OCI-M2 (cell line): ENCODE data around the gene CPTP.

ENCODE experiments used
- DNase-seq: peaks from one replicate; lab custom pipeline; 2025; ENCODE audit not compliant: unreplicated experiment; lab: John Stamatoyannopoulos, UW

CPTP gene

DNA sequence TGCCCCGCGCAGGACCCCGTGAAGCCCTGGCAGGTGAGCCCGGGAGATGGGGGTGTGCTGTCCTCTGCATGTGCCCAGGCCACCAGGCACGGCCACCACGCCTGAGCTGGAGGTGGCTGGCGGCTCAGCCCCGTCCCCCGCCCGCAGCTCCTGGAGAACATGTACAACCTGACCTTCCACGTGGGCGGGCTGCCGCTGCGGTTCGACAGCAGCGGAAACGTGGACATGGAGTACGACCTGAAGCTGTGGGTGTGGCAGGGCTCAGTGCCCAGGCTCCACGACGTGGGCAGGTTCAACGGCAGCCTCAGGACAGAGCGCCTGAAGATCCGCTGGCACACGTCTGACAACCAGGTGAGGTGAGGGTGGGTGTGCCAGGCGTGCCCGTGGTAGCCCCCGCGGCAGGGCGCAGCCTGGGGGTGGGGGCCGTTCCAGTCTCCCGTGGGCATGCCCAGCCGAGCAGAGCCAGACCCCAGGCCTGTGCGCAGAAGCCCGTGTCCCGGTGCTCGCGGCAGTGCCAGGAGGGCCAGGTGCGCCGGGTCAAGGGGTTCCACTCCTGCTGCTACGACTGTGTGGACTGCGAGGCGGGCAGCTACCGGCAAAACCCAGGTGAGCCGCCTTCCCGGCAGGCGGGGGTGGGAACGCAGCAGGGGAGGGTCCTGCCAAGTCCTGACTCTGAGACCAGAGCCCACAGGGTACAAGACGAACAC is 8.3 kb downstream of the CPTP start:
- no peak for DNase-seq

- no peak for DNase-seq
Observed at GRCh38 chr1:1333551-1334241, 9.1 kb downstream of the CPTP start.

DNA sequence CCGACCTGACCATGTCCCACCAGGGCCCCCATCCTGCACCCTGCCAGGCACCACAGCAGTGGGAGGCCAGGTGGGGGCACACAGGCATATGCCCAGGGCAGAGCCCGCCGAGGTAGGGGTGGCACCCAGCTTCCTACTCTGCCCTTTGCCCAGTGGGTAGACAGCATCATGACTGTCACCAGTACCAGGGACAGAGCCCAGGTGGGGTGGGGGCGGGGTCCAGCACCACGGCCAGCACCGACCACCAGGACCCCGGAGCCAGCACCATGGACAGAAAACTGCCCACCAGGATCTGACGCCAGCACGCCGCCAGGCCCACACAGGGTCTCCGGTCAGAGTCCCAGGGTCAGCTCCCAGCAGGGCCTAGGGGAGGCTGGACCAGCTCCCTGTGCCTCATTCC is 10.2 kb downstream of the CPTP start:
- DNase-seq, result no peak

DNA sequence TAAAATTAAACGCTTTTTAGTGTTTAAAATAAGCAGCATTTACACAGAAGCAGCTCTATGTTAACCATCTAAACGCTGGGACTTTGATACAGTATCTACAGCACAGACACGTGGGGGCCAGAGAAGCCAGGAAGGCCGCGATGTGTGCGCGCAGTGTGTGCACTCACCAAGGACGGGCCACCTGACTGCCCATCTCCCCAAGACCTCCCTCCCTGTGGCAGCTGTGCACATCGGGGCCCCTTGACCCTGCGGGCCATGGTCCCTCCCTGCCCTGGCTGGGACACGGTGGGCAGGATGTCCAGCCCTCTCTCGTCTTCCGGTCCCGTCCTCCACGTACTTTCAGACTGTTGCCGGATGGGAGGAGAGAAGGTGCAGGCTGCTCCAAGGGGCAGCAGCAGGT is 10.7 kb downstream of the CPTP start:
- DNase-seq, result no peak

- DNase-seq, result no peak
Observed at GRCh38 chr1:1335792-1336248, 11.2 kb downstream of the CPTP start.

DNA sequence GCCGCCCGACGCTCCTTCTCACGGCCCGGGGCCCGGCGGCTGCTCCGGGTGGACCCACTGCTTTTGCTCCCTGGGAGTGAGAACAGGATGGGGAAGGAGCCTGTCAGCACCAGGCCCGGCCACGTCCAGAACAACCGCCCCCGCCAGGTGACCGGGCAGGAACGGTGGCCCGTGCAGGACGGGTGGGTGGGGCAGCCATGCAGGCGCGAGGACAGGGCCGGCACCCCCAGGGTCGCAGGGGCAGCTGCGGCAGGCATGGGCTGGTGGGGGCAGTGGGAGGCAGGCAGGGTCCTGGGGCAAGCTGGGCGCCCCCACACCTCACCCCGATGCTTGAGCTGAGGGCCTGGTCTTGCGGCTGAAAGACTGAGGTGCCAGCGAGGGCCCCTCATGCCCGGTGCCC is 11.8 kb downstream of the CPTP start:
- no peak for DNase-seq

- no peak for DNase-seq
Observed at GRCh38 chr1:1336931-1337792, 12.6 kb downstream of the CPTP start.

DNA sequence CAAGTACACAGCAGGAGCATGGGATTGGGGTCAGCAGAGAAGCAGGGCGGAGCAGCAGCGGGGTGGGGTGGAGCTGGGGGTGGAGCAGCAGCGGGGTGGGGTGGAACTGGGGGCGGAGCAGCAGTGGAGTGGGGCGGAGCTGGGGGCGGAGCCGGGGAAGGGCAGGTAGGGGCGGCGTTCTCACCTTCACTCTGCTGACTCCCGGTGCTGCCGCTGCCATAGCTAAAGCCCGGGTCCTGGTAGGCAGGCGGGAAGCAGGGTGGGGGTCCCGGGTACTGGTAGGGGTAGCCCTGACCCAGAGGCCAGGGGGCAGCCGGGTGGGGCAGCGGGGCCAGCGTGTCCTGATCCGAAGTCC is 13.2 kb downstream of the CPTP start:
- DNase-seq, result no peak

DNA sequence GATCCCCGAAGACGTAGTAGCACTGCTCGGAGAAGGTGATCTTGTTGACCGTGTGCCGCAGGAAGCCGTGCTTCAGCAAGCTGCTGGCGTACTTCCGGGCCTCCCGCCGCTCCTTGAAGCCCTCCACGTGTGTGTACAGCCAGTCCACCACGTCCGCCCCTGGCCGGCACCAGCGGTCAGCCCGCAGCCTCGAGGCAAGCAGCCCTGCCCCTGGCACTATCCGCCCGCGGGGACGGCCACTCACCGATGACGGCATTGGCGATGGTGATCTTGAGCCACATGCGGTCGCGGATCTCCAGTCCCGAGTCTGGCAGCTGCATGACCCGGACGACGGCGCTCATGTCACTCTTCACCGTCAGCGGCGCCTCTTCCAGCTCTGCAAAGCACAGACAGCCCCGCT is 13.7 kb downstream of the CPTP start:
- no peak for DNase-seq

DNA sequence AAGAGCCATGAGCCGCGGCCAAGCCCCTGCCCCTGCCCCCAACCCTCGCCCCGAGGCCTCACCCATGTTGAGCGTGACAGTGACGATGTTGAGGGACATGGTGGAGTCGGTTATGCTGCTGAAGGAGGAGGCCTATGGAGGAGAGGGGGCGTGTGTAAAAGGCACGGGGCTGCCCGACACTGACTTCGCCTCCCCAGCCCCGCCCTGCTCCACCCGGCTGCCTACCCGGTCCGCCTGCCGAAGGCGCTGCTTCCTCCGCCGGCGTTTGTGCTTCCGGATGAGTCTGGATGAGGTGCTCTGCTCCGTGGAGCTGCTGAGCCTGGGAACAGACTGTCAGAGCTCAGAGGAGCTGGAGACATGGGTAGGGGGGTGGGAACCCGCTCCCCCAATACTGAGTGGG is 15.6 kb downstream of the CPTP start:
- DNase-seq, result no peak

DNA sequence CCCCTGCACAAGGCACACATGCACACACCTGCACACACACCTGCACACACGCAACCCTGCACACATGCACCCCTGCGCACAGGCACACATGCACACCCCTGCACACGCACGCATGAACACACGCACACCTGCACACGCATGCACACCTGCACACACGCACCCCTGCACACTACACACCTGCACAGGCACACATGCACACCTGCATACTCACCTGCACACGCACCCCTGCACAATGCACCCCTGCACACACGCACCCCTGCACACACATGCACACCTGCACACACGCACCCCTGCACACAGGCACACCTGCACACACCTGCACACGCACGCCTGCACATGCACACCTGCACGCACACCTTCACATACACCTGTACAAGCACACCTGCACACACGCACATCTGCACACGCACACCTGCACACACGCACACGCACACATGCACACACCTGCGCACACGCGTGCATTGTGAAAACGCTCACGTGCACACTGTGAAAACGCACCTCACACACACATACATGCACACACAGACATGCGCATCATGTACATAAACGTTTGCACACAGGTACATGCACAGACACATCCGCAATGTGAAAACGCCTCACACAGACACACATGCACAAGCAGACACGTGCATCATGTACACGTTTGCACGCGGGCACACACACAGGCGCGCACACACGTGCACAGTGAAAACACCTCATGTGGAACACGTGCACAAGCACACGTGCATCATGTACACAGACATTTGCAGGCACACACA is 16.4 kb downstream of the CPTP start:
- DNase-seq, result no peak

GRCh38 chr1:1341549-1342021 is 17.0 kb downstream of the CPTP start:
- DNase-seq, result no peak

DNA sequence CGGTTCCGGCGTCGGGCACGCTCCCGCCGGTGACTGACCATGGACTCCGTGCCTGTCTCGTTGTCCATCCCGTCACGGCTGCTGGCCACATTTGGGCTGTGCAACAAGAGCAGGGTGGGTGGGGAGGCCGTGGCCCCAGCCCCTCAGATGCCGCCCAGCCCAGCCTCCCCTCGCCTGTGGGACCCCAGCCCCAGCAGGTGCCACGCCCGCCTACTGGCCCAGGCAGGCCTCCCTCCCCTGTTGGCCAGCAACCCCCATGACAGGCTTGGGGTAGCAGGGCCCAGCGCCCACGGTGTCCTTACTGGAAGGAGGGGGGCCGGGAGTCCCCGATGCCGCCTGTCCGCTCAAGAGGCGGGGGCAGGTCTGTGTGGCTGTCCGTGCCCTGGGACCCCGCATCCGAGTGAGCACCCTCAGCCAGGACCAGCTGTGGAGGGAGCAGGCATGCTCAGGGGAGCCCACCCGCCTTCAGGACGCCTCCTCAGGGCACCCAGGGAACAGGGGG is 17.5 kb downstream of the CPTP start:
- no peak for DNase-seq

DNA sequence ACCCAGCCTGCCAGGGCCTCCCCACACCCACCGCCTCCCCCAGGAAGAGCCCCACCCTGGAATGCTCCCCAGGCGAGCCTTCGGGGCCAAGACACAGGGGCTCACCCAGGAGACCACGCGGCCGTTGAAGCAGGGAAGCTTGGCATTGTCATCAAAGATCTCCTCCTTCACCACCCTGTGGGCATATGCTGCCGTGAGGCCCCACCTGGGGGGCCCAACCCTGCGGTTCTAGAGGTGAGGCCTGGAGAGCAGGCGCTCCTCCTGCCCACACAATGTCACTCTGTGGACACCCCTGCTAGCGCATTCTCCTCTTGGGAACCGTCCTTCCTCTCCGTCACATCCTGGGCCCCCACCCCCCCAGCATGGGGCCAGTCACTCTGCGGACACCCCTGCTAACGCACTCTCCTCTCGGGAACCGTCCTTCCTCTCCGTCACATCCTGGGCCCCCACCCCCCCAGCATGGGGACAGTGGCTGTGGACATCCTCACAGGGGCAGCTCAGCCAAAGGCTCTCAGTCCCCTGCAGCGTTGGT is 18.0 kb downstream of the CPTP start:
- no peak for DNase-seq

GRCh38 chr1:1343811-1344421 is 19.3 kb downstream of the CPTP start:
- no peak for DNase-seq

GRCh38 chr1:1344655-1345361 is 20.2 kb downstream of the CPTP start:
- DNase-seq, result no peak

DNA sequence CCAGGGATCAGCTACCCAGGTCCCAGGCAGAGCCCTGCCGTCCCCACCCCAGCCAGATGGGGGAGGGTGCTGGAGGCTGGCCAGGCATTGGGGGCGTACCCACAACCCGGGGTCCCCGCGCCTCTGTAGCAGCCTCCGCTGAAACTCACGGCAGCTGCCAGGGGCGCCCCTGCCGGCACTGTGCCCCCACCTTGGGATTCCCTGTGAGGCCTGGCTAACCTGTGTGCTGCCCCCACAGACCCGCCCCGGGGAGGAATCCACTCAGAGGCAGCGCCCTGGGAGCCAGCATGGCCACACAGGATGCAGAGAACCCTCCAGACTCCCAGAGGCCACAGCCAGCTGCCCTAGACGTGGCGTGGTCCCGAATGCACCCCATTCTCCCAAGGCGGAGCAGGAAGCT is 20.8 kb downstream of the CPTP start:
- no peak for DNase-seq

DNA sequence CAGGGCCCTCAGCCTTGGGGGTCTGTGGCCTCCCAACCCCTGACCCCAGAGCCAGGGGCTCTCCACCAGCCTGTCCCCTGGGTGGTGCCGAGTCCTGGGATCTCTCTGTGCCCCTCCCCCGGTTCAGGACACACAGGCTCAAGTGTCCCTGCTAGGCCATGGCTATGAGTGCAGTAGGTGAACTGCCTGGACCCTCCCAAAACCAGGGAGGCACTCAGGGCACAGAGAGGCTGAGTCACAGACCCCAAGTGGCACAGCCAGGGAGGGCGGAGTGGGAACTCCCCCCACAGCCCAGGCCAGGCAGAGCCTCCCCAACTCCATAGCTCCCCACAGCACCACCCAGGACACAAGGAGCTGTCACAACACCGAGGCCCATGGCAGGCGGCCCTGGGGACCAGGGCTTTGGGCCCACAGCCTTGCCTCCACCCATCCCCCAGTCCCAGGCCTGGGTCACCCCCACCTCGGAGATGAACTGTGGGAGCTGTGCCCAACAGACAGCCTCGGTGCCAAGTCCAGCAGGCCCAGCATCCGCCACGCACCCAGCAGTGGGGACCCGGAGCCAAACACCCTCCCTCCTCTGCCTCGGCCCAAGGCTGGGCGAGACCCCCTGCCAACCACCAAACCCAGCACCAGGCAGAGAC is 21.4 kb downstream of the CPTP start:
- DNase-seq, result no peak

- no peak for DNase-seq
Observed at GRCh38 chr1:1346501-1346890, 21.9 kb downstream of the CPTP start.
